HCT116 (cell line): ENCODE data around the gene PAX5. TPM values are rescaled to one million over a fixed set of nuclear protein-coding genes. Genes with fewer than 3 reads are reported as not detected.

Source experiments
- ATAC-seq: fragments of 200-7000 bp; cut with Tn5 transposase; 2 replicates; pipeline ENCODE4 v1.9.1; 2020; ENCODE audit warnings: mild to moderate bottlenecking, moderate library complexity
- BruUV-seq: library from RNA; stranded (reverse); fragments of 400-500 nt; replicated peaks from 2 replicates; lab custom pipeline; 2021; lab: Mats Ljungman, UMichigan
- CTCF ChIA-PET: fragments of 300-600 bp; sonication (Branson Sonifier 250); formaldehyde crosslinking; loops from one replicate; lab custom pipeline; 2021; ENCODE audit warnings: antibody characterized with exemption; lab: Charles Lee
- POLR2A ChIA-PET: fragments of 300-600, 350-600 bp; sonication (Branson Sonifier 250); formaldehyde crosslinking; loops from one replicate; lab custom pipeline; 2021; ENCODE audit warnings: antibody characterized with exemption; lab: Charles Lee
- RAD21 ChIA-PET, 2 experiments: fragments of 300-600 bp; sonication (Branson Sonifier 250); formaldehyde crosslinking; loops; one replicate each; lab custom pipeline; 2023; ENCODE audit warnings: low total read pairs in 2 of 2; ENCODE audit not compliant: uncharacterized antibody in 2 of 2, unreplicated experiment in 2 of 2, low non-redundant PET in 1 of 2; lab: Charles Lee
- DNase-seq: peaks from one replicate; pipeline ENCODE4 v3.0.0-alpha.2; 2010; ENCODE audit warnings: low read depth, low spot score
- H2AFZ ChIP-seq: fragments of 200-600 bp; shearing (Covaris generic), sonication (generic); 2 replicates; pipeline ENCODE4 v1.6.1; 2017; ENCODE audit warnings: low read depth, mixed run types, mixed read lengths, antibody characterized with exemption, low read length; ENCODE audit not compliant: poor library complexity, severe bottlenecking
- H3K27ac ChIP-seq: 2 replicates; pipeline ENCODE4 v1.5.1; 2012; ENCODE audit warnings: low read depth, low read length
- H3K27me3 ChIP-seq: fragments of 200-600 bp; sonication (generic); 2 replicates; pipeline ENCODE4 v1.6.1; 2016; ENCODE audit warnings: mixed run types, low read length, mixed read lengths; ENCODE audit not compliant: insufficient read depth
- H3K36me3 ChIP-seq, 2 experiments: fragments of 200-500 bp in 1 of 2; fragments of 200-600 bp in 1 of 2; sonication (Bioruptor generic) in 1 of 2; sonication (generic) in 1 of 2; 2 replicates each; pipeline versions ENCODE4 v1.5.1 to v1.6.1; 2014 to 2016; ENCODE audit warnings: low read length in 2 of 2, inconsistent platforms in 1 of 2, mixed read lengths in 1 of 2, mixed run types in 1 of 2; ENCODE audit not compliant: insufficient read depth in 2 of 2, control insufficient read depth in 1 of 2
- H3K4me1 ChIP-seq, 2 experiments: fragments of 200-600 bp in 1 of 2; sonication (generic) in 1 of 2; 2 replicates each; pipeline versions ENCODE4 v1.5.1 to v1.6.1; 2012 to 2017; ENCODE audit warnings: low read length in 2 of 2, inconsistent platforms in 1 of 2, mild to moderate bottlenecking in 1 of 2, mixed read lengths in 1 of 2, mixed run types in 1 of 2, moderate library complexity in 1 of 2; ENCODE audit not compliant: insufficient read depth in 2 of 2, control insufficient read depth in 1 of 2
- H3K4me2 ChIP-seq: fragments of 200-600 bp; sonication (generic); 2 replicates; pipeline ENCODE4 v1.6.1; 2017; ENCODE audit warnings: mixed run types, low read length, mixed read lengths
- H3K4me3 ChIP-seq, 2 experiments: fragments of 200-600 bp in 1 of 2; sonication (generic) in 1 of 2; replicated peaks in 1 of 2; 2 replicates each; pipeline ENCODE4 v1.5.1; 2011 to 2016; ENCODE audit warnings: low read length in 2 of 2, control low read depth in 1 of 2, low read depth in 1 of 2, mild to moderate bottlenecking in 1 of 2, mixed read lengths in 1 of 2, mixed run types in 1 of 2
- H3K79me2 ChIP-seq: fragments of 200-600 bp; sonication (generic); 2 replicates; pipeline ENCODE4 v1.6.1; 2017; ENCODE audit warnings: mild to moderate bottlenecking, mixed run types, low read length, moderate library complexity, mixed read lengths; ENCODE audit not compliant: insufficient read depth
- H3K9ac ChIP-seq: fragments of 200-600 bp; sonication (generic); 2 replicates; pipeline ENCODE4 v1.6.1; 2016; ENCODE audit warnings: low read length, mixed read lengths
- H3K9me2 ChIP-seq: fragments of 200-600 bp; sonication (generic), shearing (Covaris generic); 2 replicates; pipeline ENCODE4 v1.6.1; 2017; ENCODE audit warnings: mixed run types, mild to moderate bottlenecking, moderate library complexity; ENCODE audit not compliant: insufficient read depth
- H3K9me3 ChIP-seq, 2 experiments: fragments of 200-500 bp in 1 of 2; fragments of 200-600 bp in 1 of 2; sonication (Bioruptor generic) in 1 of 2; sonication (generic) in 1 of 2; 2 replicates each; pipeline ENCODE4 v1.6.1; 2014 to 2017; ENCODE audit warnings: low read length in 2 of 2, mixed read lengths in 2 of 2, inconsistent platforms in 1 of 2, low read depth in 1 of 2, mild to moderate bottlenecking in 1 of 2, mixed run types in 1 of 2, moderate library complexity in 1 of 2; ENCODE audit not compliant: control insufficient read depth in 1 of 2, insufficient read depth in 1 of 2
- H4K20me1 ChIP-seq: fragments of 200-600 bp; sonication (generic), shearing (Covaris generic); 2 replicates; pipeline ENCODE4 v1.6.1; 2017; ENCODE audit warnings: mixed run types, mild to moderate bottlenecking, moderate library complexity; ENCODE audit not compliant: insufficient read depth
- ATF3 ChIP-seq: IDR thresholded peaks from 2 replicates; pipeline ENCODE4 v1.6.1; 2012
- CTCF ChIP-seq, 3 experiments: fragments of 200-600 bp in 1 of 3; sonication (generic) in 1 of 3; IDR thresholded peaks in 2 of 3; conservative IDR thresholded peaks in 1 of 3; 2 replicates each; pipeline ENCODE4 v1.5.1; 2012 to 2017; ENCODE audit warnings: low read depth in 2 of 3, low read length in 2 of 3, antibody characterized with exemption in 1 of 3, borderline replicate concordance in 1 of 3, control low read depth in 1 of 3, mild to moderate bottlenecking in 1 of 3, mixed read lengths in 1 of 3, mixed run types in 1 of 3, moderate library complexity in 1 of 3; ENCODE audit not compliant: insufficient read depth in 1 of 3
- EGR1 ChIP-seq: IDR thresholded peaks from 2 replicates; pipeline ENCODE4 v1.6.1; 2012; ENCODE audit warnings: low read depth
- ELF1 ChIP-seq: IDR thresholded peaks from 2 replicates; pipeline ENCODE4 v1.6.1; 2012; ENCODE audit warnings: low read depth, borderline replicate concordance
- EZH2phosphoT487 ChIP-seq: fragments of 200-600 bp; IDR thresholded peaks from 2 replicates; pipeline ENCODE4 v1.6.1; 2018; ENCODE audit warnings: antibody characterized with exemption, borderline replicate concordance
- FOSL1 ChIP-seq: IDR thresholded peaks from 2 replicates; pipeline ENCODE4 v1.6.1; 2012; ENCODE audit warnings: low read depth
- JUND ChIP-seq: IDR thresholded peaks from 2 replicates; pipeline ENCODE4 v1.6.1; 2012
- POLR2AphosphoS5 ChIP-seq: IDR thresholded peaks from 2 replicates; pipeline ENCODE4 v1.6.1; 2011; ENCODE audit warnings: mild to moderate bottlenecking, low read depth, low read length, moderate library complexity
- SIN3A ChIP-seq: IDR thresholded peaks from 2 replicates; pipeline ENCODE4 v1.6.1; 2012; ENCODE audit warnings: low read depth
- SP1 ChIP-seq: IDR thresholded peaks from 2 replicates; pipeline ENCODE4 v1.6.1; 2012; ENCODE audit warnings: low read depth
- SRF ChIP-seq: IDR thresholded peaks from 2 replicates; pipeline ENCODE4 v1.6.1; 2012; ENCODE audit warnings: low read depth
- TCF7L2 ChIP-seq: IDR thresholded peaks from 2 replicates; pipeline ENCODE4 v1.7.0; 2011; ENCODE audit warnings: borderline replicate concordance, inconsistent platforms; ENCODE audit not compliant: insufficient read depth, insufficient read length; ENCODE audit errors: extremely low read depth
- YY1 ChIP-seq: IDR thresholded peaks from 2 replicates; pipeline ENCODE4 v1.6.1; 2011; ENCODE audit warnings: low read length, low read depth, moderate library complexity, mild to moderate bottlenecking; ENCODE audit not compliant: insufficient replicate concordance; ENCODE audit errors: extremely low read depth
- ZFX ChIP-seq: fragments of 450-650 bp; IDR thresholded peaks from 2 replicates; pipeline ENCODE4 v1.6.1; 2017
- ZNF274 ChIP-seq: fragments of 200-500 bp; sonication (Bioruptor generic); IDR thresholded peaks from 2 replicates; pipeline ENCODE4 v1.6.1; 2014; ENCODE audit warnings: mild to moderate bottlenecking, low read depth, low read length, inconsistent platforms
- intact Hi-C: fragments of 100-400 bp; cut with micrococcal nuclease; formaldehyde crosslinking; loops from 2 replicates; pipeline ENCODE4 v1.10.0; 2022
- total RNA-seq: library from RNA; stranded (reverse); gene quantifications from one replicate; pipeline ENCODE4 v1.2.1, GENCODE V29; 2021; ENCODE audit not compliant: unreplicated experiment

The PAX5 gene
- total RNA-seq, 1 experiment from 2014 or later = 0.17 TPM

DNA sequence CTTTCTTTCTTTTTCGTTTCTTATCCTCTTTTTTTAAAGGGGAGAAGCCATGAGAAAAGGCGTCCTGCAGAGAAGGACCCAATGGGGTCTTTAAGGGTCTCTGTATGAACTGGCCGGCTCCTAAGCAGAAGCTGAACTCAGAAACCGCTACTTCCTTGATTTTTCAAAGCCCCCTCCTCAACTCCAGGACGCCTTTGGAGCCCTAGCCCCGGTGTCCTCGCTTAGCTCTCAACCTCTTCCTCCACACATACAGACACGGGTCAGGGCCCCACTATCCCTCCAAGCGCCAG lies 8.3 kb downstream of the PAX5 start:
- no peak overlapping the region for H3K4me3 ChIP-seq
- no peaks in the 10 kb centered on the region for H3K79me2 ChIP-seq
- RAD21 ChIA-PET = no interaction called here
- peaks cover 31% of the 10 kb centered on the region for H3K27me3 ChIP-seq
- no peaks in the 10 kb centered on the region for H3K36me3 ChIP-seq
- CTCF ChIA-PET = no interaction called here
- no peak for DNase-seq
- no peak overlapping the region for H3K9ac ChIP-seq
- no peaks in the 10 kb centered on the region for H4K20me1 ChIP-seq
- POLR2A ChIA-PET = no interaction called here
- H3K27ac ChIP-seq = no peak overlapping the region
- TF ChIP-seq CTCF (IDR thresholded peaks at IDR 0.05 in 2 of 3, conservative IDR thresholded peaks at IDR 0.05 in 1 of 3; ENCODE audit: borderline replicate concordance in 1 of 3, insufficient read depth in 1 of 3, low read depth in 2 of 3, low read length in 2 of 3) (no peak), SRF (no peak), ZFX (no peak), SP1 (no peak)
- peaks cover 0 to 6% of the 10 kb centered on the region in 2 experiments; a peak in 2 of 4 replicates for H3K4me1 ChIP-seq
- H2AFZ ChIP-seq = no peak overlapping the region
- H3K9me2 ChIP-seq = no peaks in the 10 kb centered on the region
- BruUV-seq = no TSS peak
- no peaks in the 10 kb centered on the region for H3K9me3 ChIP-seq
- H3K4me2 ChIP-seq = no peak overlapping the region
- intact Hi-C loops = no loop called here
- no peak for ATAC-seq

GRCh38 chr9:37025071-37025822 lies 8.8 kb downstream of the PAX5 start:
- DNase-seq = no peak
- Histone ChIP-seq H3K4me2 (no peak overlapping the region), H3K9ac (no peak overlapping the region)
- no TSS peak for BruUV-seq
- TF ChIP-seq TCF7L2 (no peak), YY1 (no peak), FOSL1 (no peak), POLR2AphosphoS5 (no peak), EGR1 (no peak), ZNF274 (no peak), ATF3 (no peak), EZH2phosphoT487 (no peak), ZFX (no peak), JUND (no peak), SIN3A (no peak), ELF1 (no peak)
- TF ChIP-seq, all 23 proteins: peak for 0
- H3K27ac ChIP-seq = no peak overlapping the region
- H3K4me3 ChIP-seq = no peak overlapping the region
- no peaks in the 10 kb centered on the region for H3K9me3 ChIP-seq
- ChIA-PET RAD21 (no interaction called here), POLR2A (no interaction called here), CTCF (no interaction called here)
- H2AFZ ChIP-seq = no peak overlapping the region
- H3K27me3 ChIP-seq = peaks cover 37% of the 10 kb centered on the region
- no peaks in the 10 kb centered on the region for H3K36me3 ChIP-seq
- H3K79me2 ChIP-seq = no peaks in the 10 kb centered on the region
- H3K4me1 ChIP-seq = peaks cover 0 to 6% of the 10 kb centered on the region in 2 experiments; a peak in 2 of 4 replicates
- no peak for ATAC-seq
- intact Hi-C loops = no loop called here
- H3K9me2 ChIP-seq = no peaks in the 10 kb centered on the region
- no peaks in the 10 kb centered on the region for H4K20me1 ChIP-seq
